Karpas-422 (cell line): ENCODE data around the gene JADE2. TPM values are rescaled to one million over a fixed set of nuclear protein-coding genes. Genes with fewer than 3 reads are reported as not detected.

ENCODE experiments used
- DNase-seq: peaks from one replicate; pipeline ENCODE4 v3.0.0-alpha.2; 2015
- H2AFZ ChIP-seq: fragments of 200-600 bp; sonication (generic); 2 replicates; pipeline ENCODE4 v1.6.1; 2014; ENCODE audit warnings: antibody characterized with exemption, low read length, mixed read lengths
- H3K27ac ChIP-seq: fragments of 200-600 bp; sonication (generic); 2 replicates; pipeline ENCODE4 v1.5.1; 2014; ENCODE audit warnings: mild to moderate bottlenecking, low read length, moderate library complexity
- H3K27me3 ChIP-seq: fragments of 200-600 bp; sonication (generic); 2 replicates; pipeline ENCODE4 v1.6.1; 2014; ENCODE audit warnings: low read length, mixed read lengths
- H3K36me3 ChIP-seq: fragments of 200-600 bp; sonication (generic); 2 replicates; pipeline ENCODE4 v1.6.1; 2014; ENCODE audit warnings: low read length, mixed read lengths; ENCODE audit not compliant: insufficient read depth
- H3K4me1 ChIP-seq: fragments of 200-600 bp; sonication (generic); 2 replicates; pipeline ENCODE4 v1.6.1; 2014; ENCODE audit warnings: mild to moderate bottlenecking, low read length, mixed read lengths
- H3K4me2 ChIP-seq: fragments of 200-600 bp; sonication (generic); 2 replicates; pipeline ENCODE4 v1.6.1; 2014; ENCODE audit warnings: low read length, low read depth, mild to moderate bottlenecking; ENCODE audit not compliant: poor library complexity, severe bottlenecking
- H3K4me3 ChIP-seq: fragments of 200-600 bp; sonication (generic); 2 replicates; pipeline ENCODE4 v1.5.1; 2014; ENCODE audit warnings: mild to moderate bottlenecking, antibody characterized with exemption, low read length, mixed read lengths
- H3K79me2 ChIP-seq: fragments of 200-600 bp; sonication (generic); 2 replicates; pipeline ENCODE4 v1.6.1; 2014; ENCODE audit warnings: mild to moderate bottlenecking, low read length, mixed read lengths
- H3K9ac ChIP-seq: fragments of 200-600 bp; sonication (generic); 2 replicates; pipeline ENCODE4 v1.6.0; 2014; ENCODE audit warnings: low read length
- H3K9me2 ChIP-seq: fragments of 200-600 bp; sonication (generic), shearing (Covaris generic); replicated peaks from 2 replicates; pipeline ENCODE4 v1.6.0; 2014; ENCODE audit warnings: mild to moderate bottlenecking, low read length, moderate library complexity; ENCODE audit not compliant: insufficient read depth
- H3K9me3 ChIP-seq: fragments of 300-700, 200-600 bp; sonication (generic); 2 replicates; pipeline ENCODE4 v1.6.1; 2014; ENCODE audit warnings: low read length, mixed read lengths
- H4K20me1 ChIP-seq: fragments of 200-600 bp; sonication (generic); 2 replicates; pipeline ENCODE4 v1.6.1; 2014; ENCODE audit warnings: mild to moderate bottlenecking, antibody characterized with exemption, low read length, low read depth; ENCODE audit not compliant: insufficient read depth
- total RNA-seq: library from RNA; depleted of rRNA; stranded (reverse); fragments of >200 nt; shearing (Covaris generic); gene quantifications from 2 replicates; pipeline ENCODE4 v1.2.3, GENCODE V29; 2014; ENCODE audit warnings: low replicate concordance

JADE2 gene
- total RNA-seq, 1 experiment from 2014 or later = 82.1 TPM

DNA sequence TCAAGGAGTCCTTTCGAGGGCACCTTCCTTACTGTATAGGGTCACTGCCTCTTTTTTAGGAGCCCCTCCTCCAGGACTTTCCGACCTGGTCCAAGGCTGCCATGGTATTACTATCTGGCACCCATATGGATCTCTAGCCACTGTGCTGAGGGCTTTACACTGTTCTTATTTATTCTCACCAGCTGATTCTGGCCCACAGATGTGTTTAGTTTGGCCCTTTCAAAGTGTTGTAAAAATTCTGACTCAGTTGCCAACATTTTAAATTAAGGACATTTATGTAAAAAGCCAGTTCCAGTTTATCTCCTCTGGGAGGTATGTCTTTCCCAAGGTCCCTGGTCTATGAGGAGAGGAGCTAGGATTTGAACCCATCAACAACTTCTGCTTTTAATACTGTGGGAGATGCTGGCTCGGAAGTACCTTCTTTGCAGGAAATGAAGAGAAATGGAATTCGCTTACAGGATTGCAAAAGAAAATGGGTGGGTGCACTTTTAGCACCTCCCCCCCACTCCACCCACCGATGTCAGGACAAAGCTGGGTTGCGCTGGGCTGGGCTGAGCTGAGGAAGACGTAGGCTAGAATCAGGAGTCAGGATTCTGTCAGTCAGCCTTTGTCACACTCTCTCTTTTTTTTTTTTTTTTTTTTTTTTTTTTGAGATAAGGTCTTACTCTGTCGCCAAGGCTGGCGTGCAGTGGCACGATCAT, 7.8 kb downstream of the JADE2 start:
- peaks cover 100% of the 10 kb centered on the region for H3K4me1 ChIP-seq
- DNase-seq = no peak
- peaks cover 100% of the 10 kb centered on the region for H3K79me2 ChIP-seq

DNA sequence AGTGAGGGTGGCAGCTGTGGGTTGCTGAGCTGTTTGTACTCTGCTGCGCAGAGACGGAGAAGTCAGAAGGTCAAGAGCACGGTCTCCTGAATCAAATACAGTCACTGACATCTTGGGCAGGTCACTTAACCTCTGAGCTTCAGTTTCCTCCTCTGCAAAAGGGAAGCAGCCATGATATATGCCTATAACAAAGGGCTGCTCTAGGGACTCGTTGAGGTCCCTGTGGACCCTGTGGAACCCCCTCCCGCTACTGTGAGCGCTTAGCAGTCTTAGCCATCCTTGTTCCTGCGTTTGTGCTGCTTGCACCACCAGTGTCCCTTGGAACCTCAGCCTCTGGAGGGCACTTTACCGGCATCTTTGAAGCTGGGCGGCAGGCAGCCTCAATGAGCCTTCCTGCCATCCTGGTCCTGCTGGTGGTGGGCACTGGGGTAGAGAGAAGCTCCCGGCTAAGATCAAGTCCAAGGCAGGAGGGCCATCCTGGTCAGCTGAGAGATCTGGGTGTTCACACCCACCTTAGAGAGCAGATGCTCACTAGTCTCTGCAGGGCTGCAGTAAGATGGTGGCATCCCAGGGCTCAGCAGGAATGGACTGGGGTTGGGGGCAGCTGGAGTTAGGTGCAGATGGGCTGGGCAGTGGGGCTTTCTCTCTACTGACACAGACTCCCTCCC, 8.7 kb downstream of the JADE2 start:
- Histone ChIP-seq H3K36me3 (peaks cover 33% of the 10 kb centered on the region), H3K79me2 (peaks cover 94% of the 10 kb centered on the region), H3K9me2 (no peaks in the 10 kb centered on the region), H3K4me1 (peaks cover 95% of the 10 kb centered on the region), H3K9ac (peak overlapping the region; percentile 42; the same call in 1 of the 2 replicates), H2AFZ (no peak overlapping the region), H3K4me3 (no peak overlapping the region), H3K27me3 (no peaks in the 10 kb centered on the region), H4K20me1 (peaks cover 41% of the 10 kb centered on the region), H3K4me2 (no peak overlapping the region), H3K27ac (peak overlapping the region; percentile 79), H3K9me3 (no peaks in the 10 kb centered on the region)
- DNase-seq = no peak

More for the DNA sequence above, 7.8 kb downstream of the JADE2 start:
- H3K9ac ChIP-seq = peak overlapping the region; percentile 30; the same call in 1 of the 2 replicates
- H3K27ac ChIP-seq = peak overlapping the region; percentile 79
- H3K36me3 ChIP-seq = peaks cover 30% of the 10 kb centered on the region
- H3K4me2 ChIP-seq = peak overlapping the region; percentile 23
- H2AFZ ChIP-seq = no peak overlapping the region
- no peaks in the 10 kb centered on the region for H3K27me3 ChIP-seq
- H3K9me2 ChIP-seq = no peaks in the 10 kb centered on the region
- no peak overlapping the region for H3K4me3 ChIP-seq
- H4K20me1 ChIP-seq = peaks cover 49% of the 10 kb centered on the region
- H3K9me3 ChIP-seq = no peaks in the 10 kb centered on the region

DNA sequence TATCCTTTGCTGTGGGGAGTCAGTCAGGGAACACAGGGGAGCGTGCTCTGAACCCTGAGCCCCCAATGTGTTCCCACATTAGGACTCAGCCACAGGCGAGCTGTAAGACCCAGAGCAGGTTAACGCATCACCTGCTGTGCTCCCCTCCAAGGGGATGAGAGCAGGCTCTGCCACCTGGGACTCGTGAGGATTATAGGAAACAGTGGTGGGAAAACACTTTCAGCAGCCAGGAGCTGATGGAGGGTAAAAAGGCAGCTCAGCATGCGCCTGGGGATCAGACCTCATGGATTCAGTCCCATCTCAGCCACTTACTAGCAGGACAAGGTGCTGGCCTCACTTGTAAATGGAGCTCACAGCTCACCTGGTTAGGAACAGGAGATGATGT, 9.2 kb downstream of the JADE2 start:
- peak overlapping the region; percentile 42; the same call in 1 of the 2 replicates for H3K9ac ChIP-seq
- H3K27me3 ChIP-seq = no peaks in the 10 kb centered on the region
- DNase-seq = no peak
- H3K4me1 ChIP-seq = peaks cover 95% of the 10 kb centered on the region
- H3K4me3 ChIP-seq = no peak overlapping the region
- H3K9me3 ChIP-seq = no peaks in the 10 kb centered on the region
- H3K9me2 ChIP-seq = no peaks in the 10 kb centered on the region
- peaks cover 33% of the 10 kb centered on the region for H3K36me3 ChIP-seq
- no peak overlapping the region for H2AFZ ChIP-seq
- H4K20me1 ChIP-seq = peaks cover 35% of the 10 kb centered on the region
- peak overlapping the region; percentile 79 for H3K27ac ChIP-seq
- no peak overlapping the region for H3K4me2 ChIP-seq
- peaks cover 89% of the 10 kb centered on the region for H3K79me2 ChIP-seq

DNA sequence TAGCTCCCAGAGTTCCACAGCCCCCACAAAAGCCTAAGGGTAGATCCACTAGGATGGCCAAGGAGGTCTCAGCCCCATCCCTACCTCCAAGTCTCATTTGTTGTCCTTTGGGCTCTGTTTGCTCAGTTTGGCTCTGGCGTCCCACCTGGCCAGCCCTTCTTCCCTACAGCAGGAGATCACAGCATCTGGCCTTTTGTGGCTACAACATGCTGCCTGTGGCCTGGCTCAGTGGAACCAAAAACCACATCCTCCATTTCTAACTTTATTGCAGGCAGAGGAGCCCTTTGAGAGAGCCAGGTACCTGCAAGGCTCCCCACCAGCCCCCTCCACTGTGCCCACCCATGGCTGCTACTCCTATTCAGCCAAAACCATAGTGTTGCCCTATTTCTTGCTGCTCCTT, 11.4 kb downstream of the JADE2 start:
- H3K9ac ChIP-seq = peak overlapping the region; percentile 14; the same call in 1 of the 2 replicates

DNA sequence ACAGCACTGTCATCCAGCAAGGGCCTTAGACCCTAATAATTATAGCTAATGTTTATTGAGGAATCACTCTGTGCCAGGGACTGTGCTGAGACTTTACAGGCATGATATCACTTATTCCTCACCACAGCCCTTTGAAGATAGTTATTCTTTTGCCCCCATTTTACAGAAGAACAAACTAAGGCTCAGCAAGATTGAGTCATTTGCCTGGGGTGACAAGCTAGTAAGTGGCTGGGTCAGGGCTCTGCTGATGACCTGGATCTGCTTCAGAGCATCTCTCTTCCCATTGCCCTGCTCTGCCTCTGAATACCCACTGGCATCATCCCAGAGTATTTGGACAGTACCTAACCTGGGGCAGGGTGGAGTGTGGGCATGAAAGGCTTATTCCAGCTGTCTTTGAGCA, 11.8 kb downstream of the JADE2 start:
- Histone ChIP-seq H3K4me1 (peaks cover 95% of the 10 kb centered on the region), H3K9ac (no peak overlapping the region), H2AFZ (no peak overlapping the region), H3K9me3 (no peaks in the 10 kb centered on the region), H3K4me3 (no peak overlapping the region), H3K27me3 (no peaks in the 10 kb centered on the region), H3K9me2 (no peaks in the 10 kb centered on the region), H4K20me1 (peaks cover 21% of the 10 kb centered on the region), H3K79me2 (peaks cover 82% of the 10 kb centered on the region), H3K36me3 (peaks cover 42% of the 10 kb centered on the region), H3K4me2 (no peak overlapping the region), H3K27ac (peak overlapping the region; percentile 79)
- DNase-seq = no peak

More for the DNA sequence above, 11.4 kb downstream of the JADE2 start:
- H3K4me1 ChIP-seq = peaks cover 95% of the 10 kb centered on the region
- no peaks in the 10 kb centered on the region for H3K9me3 ChIP-seq
- H2AFZ ChIP-seq = no peak overlapping the region
- peak overlapping the region; percentile 79 for H3K27ac ChIP-seq
- H3K4me3 ChIP-seq = no peak overlapping the region
- DNase-seq = no peak
- H4K20me1 ChIP-seq = peaks cover 21% of the 10 kb centered on the region
- peaks cover 83% of the 10 kb centered on the region for H3K79me2 ChIP-seq
- peaks cover 39% of the 10 kb centered on the region for H3K36me3 ChIP-seq
- H3K9me2 ChIP-seq = no peaks in the 10 kb centered on the region
- H3K4me2 ChIP-seq = peak overlapping the region; percentile 21
- no peaks in the 10 kb centered on the region for H3K27me3 ChIP-seq

DNA sequence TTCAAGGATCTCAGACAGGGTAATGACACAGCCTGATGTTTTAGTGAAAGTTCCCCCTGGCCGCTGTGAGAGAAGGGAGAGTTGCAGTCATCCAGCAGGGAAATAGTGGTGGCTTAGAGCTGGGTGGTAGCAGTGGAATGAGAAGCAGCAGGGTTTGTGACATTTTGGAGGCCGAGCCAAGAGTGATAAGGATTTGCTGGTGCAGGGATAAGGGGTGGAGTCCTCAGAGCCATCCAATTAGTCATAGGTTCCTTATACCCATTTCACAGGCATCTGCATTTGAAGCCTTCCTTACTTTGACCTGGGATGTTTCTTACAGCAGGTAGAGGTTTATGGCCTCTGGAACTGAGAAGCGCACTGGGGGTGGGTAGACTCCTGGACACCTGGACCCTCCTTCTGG, 12.8 kb downstream of the JADE2 start:
- H3K79me2 ChIP-seq = peaks cover 72% of the 10 kb centered on the region
- H3K9ac ChIP-seq = no peak overlapping the region
- no peaks in the 10 kb centered on the region for H3K27me3 ChIP-seq
- no peaks in the 10 kb centered on the region for H3K9me3 ChIP-seq
- H3K9me2 ChIP-seq = no peaks in the 10 kb centered on the region
- DNase-seq = no peak
- H3K4me1 ChIP-seq = peaks cover 95% of the 10 kb centered on the region
- H3K4me3 ChIP-seq = no peak overlapping the region
- H3K36me3 ChIP-seq = peaks cover 42% of the 10 kb centered on the region
- H3K4me2 ChIP-seq = no peak overlapping the region
- H4K20me1 ChIP-seq = peaks cover 16% of the 10 kb centered on the region
- H2AFZ ChIP-seq = no peak overlapping the region
- no peak overlapping the region for H3K27ac ChIP-seq

DNA sequence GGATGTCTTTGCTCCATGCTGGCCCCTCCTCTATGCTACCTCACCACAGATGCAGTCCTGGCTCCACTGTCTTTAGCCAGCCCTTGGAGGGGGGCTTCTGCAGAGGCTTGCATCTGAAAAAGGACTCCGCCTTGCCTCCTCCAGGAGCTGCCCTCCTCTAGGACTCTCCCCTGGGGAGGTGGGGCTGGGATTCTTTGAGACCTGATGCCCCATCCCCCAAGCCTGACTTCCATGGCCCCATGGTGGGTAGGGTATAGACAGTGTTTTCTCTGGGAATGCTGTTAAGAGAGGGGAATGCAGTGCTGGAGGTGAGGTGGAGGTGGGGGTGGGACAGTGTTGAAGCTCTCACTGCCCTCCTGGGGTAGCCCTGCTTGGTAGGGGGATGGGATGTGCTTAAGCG, 14.3 kb downstream of the JADE2 start:
- peaks cover 95% of the 10 kb centered on the region for H3K4me1 ChIP-seq
- H3K36me3 ChIP-seq = peaks cover 42% of the 10 kb centered on the region
- H3K4me3 ChIP-seq = no peak overlapping the region
- peak overlapping the region; percentile 98 for H3K27ac ChIP-seq
- no peak for DNase-seq
- H3K9me2 ChIP-seq = no peaks in the 10 kb centered on the region
- H3K9ac ChIP-seq = peak overlapping the region; percentile 37
- no peaks in the 10 kb centered on the region for H3K9me3 ChIP-seq
- H2AFZ ChIP-seq = no peak overlapping the region
- H3K4me2 ChIP-seq = peak overlapping the region; percentile 36
- peaks cover 58% of the 10 kb centered on the region for H3K79me2 ChIP-seq
- peaks cover 7% of the 10 kb centered on the region; the same call in 1 of the 2 replicates for H4K20me1 ChIP-seq
- no peaks in the 10 kb centered on the region for H3K27me3 ChIP-seq
